SH-SY5Y (cell line): ENCODE data around the gene YWHAE.

Experiments
- GATA2 ChIP-seq: IDR thresholded peaks from 2 replicates; pipeline ENCODE4 v1.6.1; 2011; ENCODE audit warnings: mild to moderate bottlenecking, low read depth, low read length
- GATA3 ChIP-seq: IDR thresholded peaks from 2 replicates; pipeline ENCODE4 v1.6.1; 2011; ENCODE audit warnings: low read depth, mild to moderate bottlenecking, low read length, moderate library complexity

- TF ChIP-seq GATA3: no peak
- TF ChIP-seq GATA2: no peak
Measured at GRCh38 chr17:1422885-1423284, 22.9 kb upstream of the YWHAE start.
